ENCODE results near the gene ALKBH1.
"Not testable (repeated sequence)": the region's sequence is repeated elsewhere in the genome, so short reads cannot be mapped to it uniquely, and the experiment has no call there.

The ALKBH1 gene

GRCh38 chr14:77707724-77708408, at the start of gene ALKBH1, which contains the start of gene SLIRP:
Gene ALKBH1, minus strand, starts transcription at chr14:77708023. Its CDS starts 19 bp downstream, at chr14:77708004.
Gene SLIRP, plus strand, starts transcription at chr14:77708103. Its CDS starts 9 bp downstream, at chr14:77708112.
- DNase-seq: peak; percentile 83 to 86

GRCh38 chr14:77752799-77753516, 45.1 kb upstream of the ALKBH1 start:
- no peak for DNase-seq

DNA sequence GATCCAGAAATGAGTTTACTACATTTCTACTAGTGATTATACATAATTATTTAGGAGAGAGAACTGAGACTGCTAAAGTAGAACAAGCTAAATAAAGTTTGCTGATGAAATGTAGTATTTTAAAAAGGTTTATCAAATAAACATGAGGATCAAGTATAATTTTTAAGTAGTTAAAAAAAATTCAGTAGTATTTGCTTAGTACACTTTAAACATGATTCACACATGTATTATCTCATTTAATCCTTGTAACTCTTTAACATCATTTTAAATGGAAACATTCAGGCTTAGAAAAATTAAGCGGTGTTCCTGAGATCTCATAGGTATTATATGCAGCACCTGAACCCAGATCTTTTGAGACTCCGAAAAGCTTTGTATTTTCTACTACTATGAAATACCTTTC, 44.4 kb upstream of the ALKBH1 start:
- DNase-seq: no peak

GRCh38 chr14:77747425-77747824, 39.6 kb upstream of the ALKBH1 start:
- DNase-seq: not testable (repeated sequence)

DNA sequence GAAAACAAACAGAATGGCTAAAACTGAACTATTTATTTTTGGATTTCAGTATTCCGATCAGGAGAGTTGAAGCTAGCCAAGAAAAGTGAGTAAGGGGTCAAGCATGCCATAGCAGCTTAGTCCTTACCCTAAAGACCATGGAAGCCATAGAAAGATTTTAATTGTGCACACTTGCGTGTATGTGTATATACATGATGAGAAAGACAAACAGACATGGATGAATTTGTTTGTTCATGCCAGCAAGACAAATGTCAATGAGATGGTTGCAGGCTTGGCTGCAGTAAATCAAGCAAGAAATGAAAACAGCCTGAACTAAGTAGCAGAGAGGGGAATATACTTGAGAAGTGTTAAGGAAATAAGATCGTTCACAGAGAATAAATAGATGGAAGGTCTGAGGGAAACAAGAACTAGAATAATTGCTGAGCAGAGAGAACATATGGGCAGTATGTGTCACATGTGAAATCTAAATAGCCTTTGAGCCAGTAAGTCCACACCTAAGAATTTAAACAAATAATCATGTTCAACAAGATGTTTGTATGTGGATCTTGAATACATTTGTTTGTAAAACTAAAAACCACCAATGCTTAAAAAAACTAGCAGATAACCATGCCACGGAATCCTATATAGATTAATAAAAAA, 38.4 kb upstream of the ALKBH1 start:
- DNase-seq: no peak

DNA sequence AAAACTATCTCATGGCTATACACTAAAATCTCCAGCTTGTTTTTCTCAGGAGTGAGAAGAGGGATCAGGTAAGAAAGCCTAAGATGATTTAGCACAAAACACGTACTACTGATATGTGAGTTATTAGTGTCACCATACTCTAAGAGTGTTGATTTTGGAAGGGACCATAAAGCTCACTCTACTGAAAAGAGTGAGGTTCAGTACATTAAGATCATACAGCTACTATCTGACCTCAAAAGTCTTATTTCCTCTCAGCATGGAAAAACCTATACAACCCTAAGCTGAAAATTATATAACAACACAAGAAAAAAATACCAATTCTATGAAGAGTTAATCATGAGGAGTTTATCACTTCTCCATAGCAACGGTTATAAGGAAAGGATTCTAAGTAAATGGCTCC, 33.6 kb upstream of the ALKBH1 start:
- DNase-seq: no peak

DNA sequence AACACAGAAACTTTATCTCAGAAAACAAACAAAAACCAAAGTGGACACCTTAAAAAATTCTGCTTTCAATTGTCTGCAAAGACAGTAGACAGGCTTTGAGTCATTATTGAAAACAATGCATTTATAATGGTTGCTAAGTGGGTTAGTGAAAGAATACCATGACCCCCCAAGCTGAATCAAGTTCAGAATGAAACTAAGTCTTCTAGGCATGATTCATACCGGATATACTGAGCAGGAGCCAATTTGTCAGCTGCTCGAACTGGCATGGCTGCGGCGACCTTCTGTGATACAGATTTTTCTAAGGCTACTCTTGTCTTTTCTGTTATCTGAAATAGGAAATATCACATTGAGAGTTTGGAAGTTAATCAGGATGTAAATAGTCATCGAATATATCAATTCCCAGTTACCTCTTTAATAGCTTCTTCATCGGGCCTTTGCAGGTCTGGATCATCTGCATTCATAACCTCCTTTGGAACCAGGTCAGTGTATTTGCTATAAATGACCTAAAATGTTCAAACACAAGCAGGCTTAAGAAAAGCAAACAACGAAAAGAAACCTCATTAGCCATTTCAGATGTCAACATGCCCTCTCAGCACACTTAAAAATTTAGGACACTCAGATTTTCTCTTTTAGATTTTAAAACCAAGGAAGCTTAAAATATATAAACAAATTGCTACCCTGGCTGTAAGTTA, 30.9 kb upstream of the ALKBH1 start:
- peak in 1 of 2 donors; percentile 8 for DNase-seq

- DNase-seq: no peak
Observed at GRCh38 chr14:77730976-77731497, 23.2 kb upstream of the ALKBH1 start.

- DNase-seq: no peak
Observed at GRCh38 chr14:77722301-77722700, 14.5 kb upstream of the ALKBH1 start.

GRCh38 chr14:77721437-77721836, 13.6 kb upstream of the ALKBH1 start:
- DNase-seq: no peak

- no peak for DNase-seq
Observed at GRCh38 chr14:77717608-77718305, 9.9 kb upstream of the ALKBH1 start.

DNA sequence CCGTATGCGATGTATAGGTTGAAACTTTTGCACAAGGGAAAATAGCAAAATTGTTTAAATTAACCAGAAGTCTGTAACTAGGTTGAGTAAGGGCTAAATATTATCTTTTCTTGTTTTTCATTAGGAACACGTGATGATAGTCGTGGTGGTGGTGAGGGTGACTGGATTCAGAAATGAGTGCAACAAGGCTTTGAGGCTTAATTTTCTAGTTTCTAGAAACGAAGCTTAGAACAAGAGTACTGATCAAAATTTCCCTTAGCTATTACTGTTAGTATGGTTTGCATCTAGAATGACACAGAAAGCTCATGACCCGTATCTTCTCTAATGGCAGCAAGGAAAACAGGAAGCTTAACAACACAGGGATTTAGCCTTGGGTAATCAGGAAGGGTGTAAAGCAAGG, 7.1 kb upstream of the ALKBH1 start:
- DNase-seq: no peak

- no peak for DNase-seq
Observed at GRCh38 chr14:77710364-77710763, 2.5 kb upstream of the ALKBH1 start.

- DNase-seq: no peak
Observed at GRCh38 chr14:77709412-77709811, 1.6 kb upstream of the ALKBH1 start.

GRCh38 chr14:77708749-77709148, 926 bp upstream of the ALKBH1 start:
- no peak for DNase-seq

GRCh38 chr14:77707355-77707723, 484 bp downstream of the ALKBH1 start:
- DNase-seq: no peak

- DNase-seq: no peak
Observed at GRCh38 chr14:77691259-77691658, 16.6 kb downstream of the ALKBH1 start.

GRCh38 chr14:77682158-77682553, 25.7 kb downstream of the ALKBH1 start:
- no peak for DNase-seq

- no peak for DNase-seq
Observed at GRCh38 chr14:77681196-77682157, 26.3 kb downstream of the ALKBH1 start.

- DNase-seq: no peak
Observed at GRCh38 chr14:77674931-77675330, 32.9 kb downstream of the ALKBH1 start.

DNA sequence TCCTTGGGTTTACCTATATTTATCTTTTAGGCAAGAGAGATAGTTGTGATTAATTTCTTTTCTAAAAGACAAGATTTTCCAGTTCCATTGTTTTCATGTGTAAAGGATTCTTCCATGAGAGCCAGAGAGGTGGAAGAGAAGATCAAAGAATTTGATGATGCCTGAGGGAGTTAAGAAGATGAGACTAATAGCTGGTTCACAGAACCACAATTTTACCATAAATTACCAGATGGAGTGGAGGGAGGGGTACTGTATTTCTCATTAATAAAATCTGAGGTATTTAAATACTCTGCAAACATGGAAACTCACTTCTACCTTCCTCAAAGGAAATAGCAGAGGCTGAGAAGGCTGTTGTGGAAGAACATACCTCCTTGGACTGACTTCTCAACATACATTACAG, 34.6 kb downstream of the ALKBH1 start:
- no peak for DNase-seq

Measured in activated CD4-positive, alpha-beta T cell treated with anti-CD3 and anti-CD28 coated beads for 4 hours (primary cell).